ENCODE results near the gene HELZ.

GRCh38 chr17:67289181-67289876 is 44.3 kb upstream of the HELZ start:
- TF ChIP-seq CTCF (IDR thresholded peaks at IDR 0.05; ENCODE audit: low read length) (no peak), EZH2 (IDR thresholded peaks at IDR 0.05; ENCODE audit: borderline replicate concordance, low read length) (no peak)

Data from OCI-LY1 (cell line).